SK-N-SH (cell line): Measurements from ENCODE around the gene GUCA1A. TPM values are rescaled to one million over a fixed set of nuclear protein-coding genes. Genes with fewer than 3 reads are reported as not detected.

Experiments
- CTCF ChIA-PET: fragments of 300-600, 350-600 bp; formaldehyde crosslinking; extraction: SDS; loops from one replicate; lab custom pipeline; 2021; lab: Yijun Ruan, JAX
- POLR2A ChIA-PET: fragments of 350-600 bp; sonication (Branson Sonifier 250); formaldehyde crosslinking; extraction: SDS; loops from one replicate; lab custom pipeline; 2020; ENCODE audit warnings: antibody characterized with exemption, inconsistent platforms; lab: Yijun Ruan, JAX
- DNase-seq: peaks from one replicate; pipeline ENCODE4 v3.0.0; 2012
- H2AFZ ChIP-seq: fragments of 200-600 bp; sonication (generic); 2 replicates; pipeline ENCODE4 v1.8.1; 2016; ENCODE audit warnings: antibody characterized with exemption, mild to moderate bottlenecking, low read depth
- H3F3A ChIP-seq: fragments of 200-600 bp; sonication (generic); replicated peaks from 2 replicates; pipeline ENCODE3; 2016; ENCODE audit warnings: antibody characterized with exemption, mild to moderate bottlenecking; ENCODE audit not compliant: insufficient read depth
- H3K27ac ChIP-seq, 2 experiments: fragments of 200-500 bp in 1 of 2; fragments of 200-600 bp in 1 of 2; sonication (Bioruptor generic) in 1 of 2; sonication (generic), shearing (Covaris generic) in 1 of 2; 2 replicates each; pipeline versions ENCODE4 v1.5.1 to v1.6.1; 2014 to 2016; ENCODE audit warnings: low read depth in 2 of 2, inconsistent platforms in 1 of 2, low read length in 1 of 2, mild to moderate bottlenecking in 1 of 2, mixed read lengths in 1 of 2
- H3K27me3 ChIP-seq: fragments of 200-600 bp; sonication (generic), shearing (Covaris generic); 2 replicates; pipeline ENCODE4 v1.6.1; 2016; ENCODE audit warnings: mixed run types; ENCODE audit not compliant: insufficient read depth
- H3K36me3 ChIP-seq, 2 experiments: fragments of 200-500 bp in 1 of 2; fragments of 200-600 bp in 1 of 2; sonication (Bioruptor generic) in 1 of 2; sonication (generic) in 1 of 2; replicated peaks in 1 of 2; 2 replicates each; pipeline versions ENCODE3 to v1.5.1; 2014 to 2016; ENCODE audit warnings: low read length in 1 of 2, mild to moderate bottlenecking in 1 of 2; ENCODE audit not compliant: insufficient read depth in 2 of 2, control insufficient read depth in 1 of 2
- H3K4me1 ChIP-seq, 2 experiments: fragments of 200-500 bp in 1 of 2; fragments of 200-600 bp in 1 of 2; sonication (Bioruptor generic) in 1 of 2; sonication (generic), shearing (Covaris generic) in 1 of 2; 2 replicates each; pipeline versions ENCODE4 v1.5.1 to v1.6.1; 2014 to 2016; ENCODE audit warnings: low read depth in 1 of 2, low read length in 1 of 2, mixed run types in 1 of 2; ENCODE audit not compliant: insufficient read depth in 2 of 2, control insufficient read depth in 1 of 2
- H3K4me2 ChIP-seq: fragments of 200-600 bp; sonication (generic), shearing (Covaris generic); 2 replicates; pipeline ENCODE4 v1.6.1; 2017; ENCODE audit warnings: mixed run types
- H3K4me3 ChIP-seq, 2 experiments: fragments of 200-500 bp in 1 of 2; fragments of 200-600 bp in 1 of 2; sonication (Bioruptor generic) in 1 of 2; sonication (generic), shearing (Covaris generic) in 1 of 2; 2 replicates each; pipeline versions ENCODE4 v1.5.1 to v1.8.1; 2014 to 2016; ENCODE audit warnings: low read depth in 2 of 2, inconsistent platforms in 1 of 2, low read length in 1 of 2, mild to moderate bottlenecking in 1 of 2, mixed read lengths in 1 of 2, moderate library complexity in 1 of 2
- H3K79me2 ChIP-seq: fragments of 200-600 bp; sonication (generic); 2 replicates; pipeline ENCODE4 v1.8.1; 2017; ENCODE audit warnings: mild to moderate bottlenecking; ENCODE audit not compliant: insufficient read depth
- H3K9ac ChIP-seq: fragments of 200-600 bp; sonication (generic); 2 replicates; pipeline ENCODE4 v1.6.1; 2017; ENCODE audit warnings: mixed run types
- H3K9me2 ChIP-seq: fragments of 200-600 bp; sonication (generic); 2 replicates; pipeline ENCODE4 v1.6.1; 2017; ENCODE audit warnings: mixed run types
- H3K9me3 ChIP-seq: fragments of 200-600 bp; sonication (generic); 2 replicates; pipeline ENCODE4 v1.6.1; 2017; ENCODE audit warnings: mixed run types, mild to moderate bottlenecking, moderate library complexity
- H4K20me1 ChIP-seq: fragments of 200-600 bp; sonication (generic); 2 replicates; pipeline ENCODE4 v1.6.1; 2017; ENCODE audit warnings: mild to moderate bottlenecking, mixed run types; ENCODE audit not compliant: insufficient read depth
- CHD2 ChIP-seq: fragments of 150-350 bp; IDR thresholded peaks from 2 replicates; pipeline ENCODE4 v1.6.1; 2018; ENCODE audit warnings: low read length; ENCODE audit not compliant: partially characterized antibody
- EZH2phosphoT487 ChIP-seq: fragments of 200-600 bp; sonication (generic); IDR thresholded peaks from 2 replicates; pipeline ENCODE4 v1.6.1; 2017; ENCODE audit warnings: low read depth, mixed run types, mild to moderate bottlenecking, antibody characterized with exemption, moderate library complexity, borderline replicate concordance
- FOSL2 ChIP-seq: IDR thresholded peaks from 2 replicates; pipeline ENCODE4 v1.4.0; 2012; ENCODE audit warnings: low read depth, mild to moderate bottlenecking, moderate library complexity, borderline replicate concordance
- FOXJ3 ChIP-seq: sonication (generic); formaldehyde crosslinking; IDR thresholded peaks from 2 replicates; pipeline ENCODE4 v1.5.1; 2020; ENCODE audit warnings: mild to moderate bottlenecking, missing genetic modification reagents
- FOXM1 ChIP-seq: IDR thresholded peaks from 2 replicates; pipeline ENCODE4 v1.4.0; 2012; ENCODE audit warnings: low read depth, mild to moderate bottlenecking
- GABPA ChIP-seq: IDR thresholded peaks from 2 replicates; pipeline ENCODE4 v1.4.0; 2012; ENCODE audit warnings: low read depth, mild to moderate bottlenecking
- JUND ChIP-seq: IDR thresholded peaks from 2 replicates; pipeline ENCODE4 v1.4.0; 2012
- MEF2A ChIP-seq: IDR thresholded peaks from 2 replicates; pipeline ENCODE4 v1.4.0; 2012; ENCODE audit warnings: low read depth, borderline replicate concordance
- NFIC ChIP-seq: IDR thresholded peaks from 2 replicates; pipeline ENCODE4 v1.4.0; 2012; ENCODE audit warnings: borderline replicate concordance
- NRF1 ChIP-seq: IDR thresholded peaks from 2 replicates; pipeline ENCODE4 v1.6.1; 2012; ENCODE audit warnings: low read depth, mild to moderate bottlenecking, low read length
- RCOR1 ChIP-seq: fragments of 150-350 bp; IDR thresholded peaks from 2 replicates; pipeline ENCODE4 v1.6.1; 2017; ENCODE audit warnings: antibody characterized with exemption, low read length
- REST ChIP-seq: IDR thresholded peaks from 2 replicates; pipeline ENCODE4 v1.6.1; 2012; ENCODE audit warnings: mild to moderate bottlenecking, low read depth, low read length, moderate library complexity
- SMC3 ChIP-seq: IDR thresholded peaks from 2 replicates; pipeline ENCODE4 v1.6.1; 2012; ENCODE audit warnings: low read depth, low read length, improper control_type of control experiment
- TAF1 ChIP-seq: IDR thresholded peaks from 2 replicates; pipeline ENCODE4 v1.6.1; 2012; ENCODE audit warnings: low read depth, mild to moderate bottlenecking, low read length, moderate library complexity, borderline replicate concordance
- TCF12 ChIP-seq: IDR thresholded peaks from 2 replicates; pipeline ENCODE4 v1.4.0; 2012
- WGBS: methylation state at CpG from one replicate; pipeline ENCODE4 v1.1.6; 2017; ENCODE audit warnings: low lambda C conversion rate; 5-methylcytosine and 5-hydroxymethylcytosine counted together
- polyA plus RNA-seq, 3 experiments: library from polyadenylated mRNA; depleted of rRNA; stranded (reverse); fragments of >200 nt; gene quantifications; 2 replicates each; pipeline ENCODE4 v1.2.3, GENCODE V29; 2012
- TF ChIP-seq, protein P1 (sequence below): IDR thresholded peaks from 2 replicates; pipeline ENCODE4; 2012
- TF ChIP-seq, protein P2 (sequence below): fragments of 150-350 bp; IDR thresholded peaks from 2 replicates; pipeline ENCODE4 v1.6.1; 2017; ENCODE audit warnings: antibody characterized with exemption, low read length, low read depth, borderline replicate concordance
- TF ChIP-seq, protein P3 (sequence below): IDR thresholded peaks from 2 replicates; pipeline ENCODE4 v1.4.0; 2012; ENCODE audit warnings: low read depth

Gene GUCA1A
- polyA plus RNA-seq, 1 of the 3 experiments (the other 2 are of a cell fraction), result 0.77 TPM

- TF ChIP-seq GABPA (no peak), SMC3 (no peak), JUND (no peak), FOSL2 (no peak)
- no peak overlapping the region for H3K4me3 ChIP-seq
- peaks cover 5 to 10% of the 10 kb centered on the region in 2 experiments; a peak in 1 of 4 replicates for H3K4me1 ChIP-seq
- H3K79me2 ChIP-seq, result no peaks in the 10 kb centered on the region
- WGBS, result 87% methylated on average over 14 of the region's 14 CpGs
- H4K20me1 ChIP-seq, result no peaks in the 10 kb centered on the region
- H3K4me2 ChIP-seq, result no peak overlapping the region
- H3K9me2 ChIP-seq, result no peaks in the 10 kb centered on the region
- H2AFZ ChIP-seq, result no peak overlapping the region
- H3K27ac ChIP-seq, result no peak overlapping the region
- no peaks in the 10 kb centered on the region for H3K27me3 ChIP-seq
- CTCF ChIA-PET, result no interaction called here
- DNase-seq, result no peak
- POLR2A ChIA-PET, result interaction anchor here (0.7 kb wide), 1 partner anchor 13 kb away, joined by 3 read pairs; no protein-coding TSS in a partner anchor
- H3K9me3 ChIP-seq, result no peaks in the 10 kb centered on the region
- H3K36me3 ChIP-seq, result no peaks in the 10 kb centered on the region
- H3K9ac ChIP-seq, result no peak overlapping the region
- H3F3A ChIP-seq, result no peaks in the 10 kb centered on the region
Observed at GRCh38 chr6:42125231-42125630, 47.9 kb upstream of the GUCA1A start.

- DNase-seq, result no peak
- CTCF ChIA-PET, result no interaction called here
- Histone ChIP-seq H3K4me2 (no peak overlapping the region), H3K4me1 (peaks cover 5 to 10% of the 10 kb centered on the region in 2 experiments; a peak in 1 of 4 replicates), H3K27me3 (no peaks in the 10 kb centered on the region), H3K4me3 (no peak overlapping the region), H2AFZ (no peak overlapping the region), H3K36me3 (no peaks in the 10 kb centered on the region), H3K9me2 (no peaks in the 10 kb centered on the region), H3F3A (no peaks in the 10 kb centered on the region), H3K9me3 (no peaks in the 10 kb centered on the region), H3K9ac (no peak overlapping the region), H3K27ac (no peak overlapping the region), H3K79me2 (no peaks in the 10 kb centered on the region), H4K20me1 (no peaks in the 10 kb centered on the region)
- TF ChIP-seq REST, result no peak
- no peak for TF ChIP-seq TAF1
- TF ChIP-seq CHD2, result no peak
- no peak for TF ChIP-seq TCF12
- TF ChIP-seq, protein P1, sequence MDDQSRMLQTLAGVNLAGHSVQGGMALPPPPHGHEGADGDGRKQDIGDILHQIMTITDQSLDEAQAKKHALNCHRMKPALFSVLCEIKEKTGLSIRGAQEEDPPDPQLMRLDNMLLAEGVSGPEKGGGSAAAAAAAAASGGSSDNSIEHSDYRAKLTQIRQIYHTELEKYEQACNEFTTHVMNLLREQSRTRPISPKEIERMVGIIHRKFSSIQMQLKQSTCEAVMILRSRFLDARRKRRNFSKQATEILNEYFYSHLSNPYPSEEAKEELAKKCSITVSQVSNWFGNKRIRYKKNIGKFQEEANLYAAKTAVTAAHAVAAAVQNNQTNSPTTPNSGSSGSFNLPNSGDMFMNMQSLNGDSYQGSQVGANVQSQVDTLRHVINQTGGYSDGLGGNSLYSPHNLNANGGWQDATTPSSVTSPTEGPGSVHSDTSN, result no peak
- no peak for TF ChIP-seq RCOR1
- TF ChIP-seq FOXJ3 (CRISPR knock-in tag), result no peak
- no peak for TF ChIP-seq EZH2phosphoT487
- TF ChIP-seq NRF1, result no peak
- TF ChIP-seq SMC3, result no peak
- no peak for TF ChIP-seq FOXM1
- TF ChIP-seq, protein P2, sequence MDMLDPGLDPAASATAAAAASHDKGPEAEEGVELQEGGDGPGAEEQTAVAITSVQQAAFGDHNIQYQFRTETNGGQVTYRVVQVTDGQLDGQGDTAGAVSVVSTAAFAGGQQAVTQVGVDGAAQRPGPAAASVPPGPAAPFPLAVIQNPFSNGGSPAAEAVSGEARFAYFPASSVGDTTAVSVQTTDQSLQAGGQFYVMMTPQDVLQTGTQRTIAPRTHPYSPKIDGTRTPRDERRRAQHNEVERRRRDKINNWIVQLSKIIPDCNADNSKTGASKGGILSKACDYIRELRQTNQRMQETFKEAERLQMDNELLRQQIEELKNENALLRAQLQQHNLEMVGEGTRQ, result no peak
- no peak for TF ChIP-seq NFIC
- TF ChIP-seq MEF2A, result no peak
- TF ChIP-seq, protein P3, sequence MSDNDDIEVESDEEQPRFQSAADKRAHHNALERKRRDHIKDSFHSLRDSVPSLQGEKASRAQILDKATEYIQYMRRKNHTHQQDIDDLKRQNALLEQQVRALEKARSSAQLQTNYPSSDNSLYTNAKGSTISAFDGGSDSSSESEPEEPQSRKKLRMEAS, result no peak
- 82% methylated on average over 3 of the region's 3 CpGs for WGBS
- POLR2A ChIA-PET, result no interaction called here
Observed at GRCh38 chr6:42125663-42126062, 47.5 kb upstream of the GUCA1A start.
